ENCODE data around the gene IQCB1.

GRCh38 chr3:121878411-121878810 is 43.6 kb upstream of the IQCB1 start:
- no peak for TF ChIP-seq POLR2A (IDR thresholded peaks at IDR 0.05; ENCODE audit: low read depth, low read length)
- no peak for TF ChIP-seq DPF2 (IDR thresholded peaks at IDR 0.05)
- TF ChIP-seq BACH1 (IDR thresholded peaks at IDR 0.05; ENCODE audit: borderline replicate concordance), result no peak
- no peak for TF ChIP-seq EZH2 (IDR thresholded peaks at IDR 0.05; ENCODE audit: borderline replicate concordance, control insufficient read depth, low read depth, low read length)
- TF ChIP-seq TAF1 (IDR thresholded peaks at IDR 0.05; ENCODE audit: borderline replicate concordance, low read depth, low read length), result no peak
- no peak for TF ChIP-seq ZSCAN29 (IDR thresholded peaks at IDR 0.05)
- TF ChIP-seq CBX3 (IDR thresholded peaks at IDR 0.05; ENCODE audit: borderline replicate concordance, low read depth), result no peak
- no peak for TF ChIP-seq MEF2A (IDR thresholded peaks at IDR 0.05; ENCODE audit: insufficient read depth, low read depth, low read length)
- TF ChIP-seq CHD4 (IDR thresholded peaks at IDR 0.05), result no peak
- TF ChIP-seq POLR2AphosphoS2 (IDR thresholded peaks at IDR 0.05; ENCODE audit: low read depth, low read length), result no peak

All from GM12878 (cell line).